ENCODE results near the gene PRKRA. TPM values are rescaled to one million over a fixed set of nuclear protein-coding genes. Genes with fewer than 3 reads are reported as not detected.

The PRKRA gene
- total and polyA plus RNA-seq, 2 donors (not counting 3 experiments of a cell fraction or from before 2014, with no cell fraction given) = 31.0 to 46.6 TPM

DNA sequence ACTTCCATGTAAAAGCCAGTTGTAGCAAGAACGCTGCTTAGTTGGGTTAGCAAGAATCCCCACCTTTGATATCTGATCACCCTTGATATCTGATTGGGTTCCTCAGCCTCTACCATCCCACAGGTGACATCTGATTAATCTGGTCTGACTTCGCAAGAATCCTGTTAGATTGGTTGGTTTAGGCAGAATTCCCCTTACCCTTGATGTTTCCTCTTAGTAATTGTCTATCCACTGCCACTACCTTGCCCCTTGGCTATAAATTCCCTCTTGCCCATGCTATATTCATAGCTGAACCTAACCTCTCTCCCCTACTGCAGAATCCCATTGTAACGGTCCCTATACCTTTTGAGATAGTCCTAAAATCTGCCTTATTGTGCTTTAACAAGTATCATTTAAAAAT lies 33.1 kb downstream of the PRKRA start:
- Histone ChIP-seq H3K9me1 (replicated peaks; ENCODE audit: control insufficient read depth, extremely low read depth, insufficient read depth, low read length) (no peaks in the 10 kb centered on the region), H3K79me2 (ENCODE audit: control insufficient read depth, insufficient read depth, low read length) (no peaks in the 10 kb centered on the region), H3K36me3 (ENCODE audit: control insufficient read depth in 2 of 2, extremely low read depth in 1 of 2, insufficient read depth in 2 of 2, low read length in 2 of 2) (peaks cover 0 to 2% of the 10 kb centered on the region in 2 experiments), H2AFZ (ENCODE audit: low read depth, low read length) (no peak overlapping the region), H3K9me3 (replicated peaks; ENCODE audit: control insufficient read depth, insufficient read depth, low read length) (no peaks in the 10 kb centered on the region), H3K4me1 (ENCODE audit: control insufficient read depth, extremely low read depth, insufficient read depth, low read length) (peaks cover 11% of the 10 kb centered on the region), H3K9ac (replicated peaks; ENCODE audit: extremely low read depth, insufficient read depth, low read length) (no peak overlapping the region), H4K20me1 (replicated peaks; ENCODE audit: control insufficient read depth, extremely low read depth, insufficient read depth, low read length) (no peaks in the 10 kb centered on the region), H3K4me3 (replicated peaks in 1 of 3; ENCODE audit: insufficient read depth in 1 of 3, low read depth in 1 of 3, low read length in 3 of 3) (no peak overlapping the region), H3K4me2 (ENCODE audit: insufficient read depth, low read length) (no peak overlapping the region), H3K27ac (ENCODE audit: insufficient read depth, low read depth, low read length) (no peak overlapping the region), H3K27me3 (ENCODE audit: control insufficient read depth in 2 of 2, insufficient read depth in 2 of 2, low read length in 2 of 2) (no peaks in the 10 kb centered on the region)
- ChIA-PET POLR2A (no interaction called here), CTCF (interaction anchor here (1.1 to 3.3 kb wide), 5 partner anchors 14 to 306 kb away, joined by 3 to 42 read pairs (median 25); partner anchors contain the start of gene RBM45)
- intact Hi-C loops (cut with micrococcal nuclease) (no loop called here), dilution Hi-C loops (cut with MboI; ENCODE audit: extremely low pct_ligation_motif_present, low sequenced_read_pairs) (no loop called here)
- DNase-seq (ENCODE audit: low read depth, low spot score) (no peak), FAIRE-seq (no peak)
- TF ChIP-seq POLR2A (IDR thresholded peaks at IDR 0.05; ENCODE audit: low read depth, low read length) (no peak), FOS (IDR thresholded peaks at IDR 0.05; ENCODE audit: borderline replicate concordance, insufficient read depth, low read length) (no peak), MYC (IDR thresholded peaks at IDR 0.05; ENCODE audit: low read depth, low read length) (no peak), EZH2 (IDR thresholded peaks at IDR 0.05; ENCODE audit: borderline replicate concordance, low read depth, low read length, severe bottlenecking) (no peak)
- TF ChIP-seq, protein P1, sequence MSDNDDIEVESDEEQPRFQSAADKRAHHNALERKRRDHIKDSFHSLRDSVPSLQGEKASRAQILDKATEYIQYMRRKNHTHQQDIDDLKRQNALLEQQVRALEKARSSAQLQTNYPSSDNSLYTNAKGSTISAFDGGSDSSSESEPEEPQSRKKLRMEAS (IDR thresholded peaks at IDR 0.05; ENCODE audit: insufficient read depth, insufficient read length) = no peak
- BruUV-seq (replicated peaks) = no TSS peak

DNA sequence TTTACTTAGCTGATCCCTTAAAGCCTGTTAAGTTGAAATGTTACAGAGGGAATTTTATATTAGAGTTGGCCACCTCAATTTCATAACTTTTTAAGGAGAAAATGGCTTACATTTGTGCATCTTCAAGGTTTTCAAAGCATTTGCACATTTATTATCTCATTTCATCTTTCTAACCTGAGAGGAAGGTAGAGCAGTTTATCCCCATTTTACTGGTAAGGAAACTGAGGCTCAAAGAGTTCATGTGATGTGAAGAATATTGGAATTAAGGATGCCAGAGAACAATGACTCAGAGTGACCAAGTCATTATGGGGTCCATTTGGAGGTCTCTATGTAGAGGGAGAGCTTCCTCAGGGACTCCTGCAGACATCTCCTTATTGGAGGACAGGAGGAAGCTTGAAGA lies 35.0 kb downstream of the PRKRA start:
- no peak overlapping the region for H3K4me3 ChIP-seq (replicated peaks in 1 of 3; ENCODE audit: insufficient read depth in 1 of 3, low read depth in 1 of 3, low read length in 3 of 3)
- intact Hi-C loops (cut with micrococcal nuclease) = no loop called here
- no peak overlapping the region for H3K27ac ChIP-seq (ENCODE audit: insufficient read depth, low read depth, low read length)
- FAIRE-seq (no peak), DNase-seq (ENCODE audit: low read depth, low spot score) (no peak)
- CTCF ChIA-PET = interaction anchor here (1.8 to 5.3 kb wide), 7 partner anchors 11 to 304 kb away, joined by 11 to 122 read pairs (median 31); partner anchors contain the start of gene RBM45
- H3K79me2 ChIP-seq (ENCODE audit: control insufficient read depth, insufficient read depth, low read length) = no peaks in the 10 kb centered on the region
- H2AFZ ChIP-seq (ENCODE audit: low read depth, low read length) = no peak overlapping the region
- H4K20me1 ChIP-seq (replicated peaks; ENCODE audit: control insufficient read depth, extremely low read depth, insufficient read depth, low read length) = no peaks in the 10 kb centered on the region
- dilution Hi-C loops (cut with MboI; ENCODE audit: extremely low pct_ligation_motif_present, low sequenced_read_pairs) = no loop called here
- no peak overlapping the region for H3K4me2 ChIP-seq (ENCODE audit: insufficient read depth, low read length)
- TF ChIP-seq POLR2A (IDR thresholded peaks at IDR 0.05; ENCODE audit: low read depth, low read length) = no peak
- no peak overlapping the region for H3K9ac ChIP-seq (replicated peaks; ENCODE audit: extremely low read depth, insufficient read depth, low read length)
- H3K27me3 ChIP-seq (ENCODE audit: control insufficient read depth in 2 of 2, insufficient read depth in 2 of 2, low read length in 2 of 2) = no peaks in the 10 kb centered on the region
- H3K9me1 ChIP-seq (replicated peaks; ENCODE audit: control insufficient read depth, extremely low read depth, insufficient read depth, low read length) = no peaks in the 10 kb centered on the region
- H3K9me3 ChIP-seq (replicated peaks; ENCODE audit: control insufficient read depth, insufficient read depth, low read length) = no peaks in the 10 kb centered on the region
- no TSS peak for BruUV-seq (replicated peaks)
- peaks cover 13% of the 10 kb centered on the region for H3K4me1 ChIP-seq (ENCODE audit: control insufficient read depth, extremely low read depth, insufficient read depth, low read length)
- POLR2A ChIA-PET = no interaction called here
- H3K36me3 ChIP-seq (ENCODE audit: control insufficient read depth in 2 of 2, extremely low read depth in 1 of 2, insufficient read depth in 2 of 2, low read length in 2 of 2) = peaks cover 0 to 2% of the 10 kb centered on the region in 2 experiments

Measured in endothelial cell of umbilical vein (primary cell).